BLaER1 (cell line): ENCODE results near the gene MUC5AC.
"Not testable (repeated sequence)": the region's sequence is repeated elsewhere in the genome, so short reads cannot be mapped to it uniquely, and the experiment has no call there.

Experiments used
- H3K27ac ChIP-seq: shearing (Covaris generic); formaldehyde crosslinking; 2 replicates; pipeline ENCODE4 v1.8.1; 2022
- H3K27me3 ChIP-seq: shearing (Covaris generic); formaldehyde crosslinking; 2 replicates; pipeline ENCODE4 v1.8.1; 2022
- H3K36me3 ChIP-seq: shearing (Covaris generic); formaldehyde crosslinking; 2 replicates; pipeline ENCODE4 v1.8.1; 2022
- H3K4me1 ChIP-seq: shearing (Covaris generic); formaldehyde crosslinking; 2 replicates; pipeline ENCODE4 v1.8.1; 2022
- H3K4me2 ChIP-seq: shearing (Covaris generic); formaldehyde crosslinking; 2 replicates; pipeline ENCODE4 v1.8.1; 2022
- H3K4me3 ChIP-seq: shearing (Covaris generic); formaldehyde crosslinking; 2 replicates; pipeline ENCODE4 v1.8.1; 2022
- H3K9ac ChIP-seq: shearing (Covaris generic); formaldehyde crosslinking; 2 replicates; pipeline ENCODE4 v1.8.1; 2022
- H3K9me3 ChIP-seq: shearing (Covaris generic); formaldehyde crosslinking; 2 replicates; pipeline ENCODE4 v1.8.1; 2022
- H4K20me1 ChIP-seq: shearing (Covaris generic); formaldehyde crosslinking; 2 replicates; pipeline ENCODE4 v1.8.1; 2022
- Cebpa-rat ChIP-seq: shearing (Covaris generic); IDR thresholded peaks from 2 replicates; pipeline ENCODE4 v1.8.1; 2022

MUC5AC gene

DNA sequence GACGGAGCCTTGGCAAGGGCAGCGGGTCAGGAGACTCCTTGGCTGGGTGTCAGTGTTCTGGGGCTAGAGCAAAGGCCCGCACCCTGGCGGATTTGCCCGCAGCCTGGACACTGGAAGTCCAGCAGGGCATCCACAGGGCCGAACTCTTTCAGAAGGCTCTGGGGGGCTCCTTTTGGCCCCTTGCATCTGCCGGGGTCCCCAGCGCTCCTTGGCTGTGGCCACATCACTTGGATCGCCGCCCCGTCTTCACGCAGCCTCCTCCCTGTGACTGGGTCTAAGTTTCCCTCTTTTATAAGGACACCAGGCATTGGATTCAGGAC, 20.0 kb downstream of the MUC5AC start:
- no peak overlapping the region for H3K27ac ChIP-seq
- H3K4me3 ChIP-seq: no peak overlapping the region
- no peaks in the 10 kb centered on the region for H4K20me1 ChIP-seq
- TF ChIP-seq Cebpa-rat: no peak
- H3K9me3 ChIP-seq: peaks cover 21% of the 10 kb centered on the region
- no peak overlapping the region for H3K4me2 ChIP-seq
- H3K36me3 ChIP-seq: no peaks in the 10 kb centered on the region
- no peaks in the 10 kb centered on the region for H3K4me1 ChIP-seq
- no peak overlapping the region for H3K9ac ChIP-seq
- no peaks in the 10 kb centered on the region for H3K27me3 ChIP-seq

DNA sequence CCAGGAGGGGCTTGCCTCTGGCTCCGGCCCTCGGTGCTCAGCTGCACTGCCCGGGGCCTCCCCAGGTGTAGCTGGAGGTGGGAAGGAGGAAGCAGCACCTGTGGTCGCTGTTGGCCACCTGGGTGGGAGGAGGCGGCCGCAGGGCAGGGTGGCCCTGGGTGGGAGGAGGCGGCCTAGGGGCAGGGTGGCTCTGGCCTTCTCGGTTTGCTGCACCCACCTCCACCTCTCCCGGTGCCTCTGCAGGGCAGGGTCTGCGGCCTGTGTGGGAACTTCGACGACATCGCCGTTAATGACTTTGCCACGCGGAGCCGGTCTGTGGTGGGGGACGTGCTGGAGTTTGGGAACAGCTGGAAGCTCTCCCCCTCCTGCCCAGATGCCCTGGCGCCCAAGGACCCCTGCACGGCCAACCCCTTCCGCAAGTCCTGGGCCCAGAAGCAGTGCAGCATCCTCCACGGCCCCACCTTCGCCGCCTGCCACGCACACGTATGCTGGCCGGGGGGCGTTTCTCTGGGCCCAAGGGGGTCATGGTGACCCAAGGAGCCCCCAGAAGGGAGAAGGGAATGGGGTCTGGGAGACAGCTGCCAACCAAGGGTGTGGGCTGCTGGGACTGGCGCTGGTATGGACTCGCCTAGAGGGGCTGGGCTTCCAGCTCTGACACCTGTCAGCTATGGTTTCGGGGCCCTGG, 20.6 kb downstream of the MUC5AC start:
- Histone ChIP-seq H3K4me1 (no peaks in the 10 kb centered on the region), H3K27me3 (no peaks in the 10 kb centered on the region), H3K9ac (no peak overlapping the region), H3K4me2 (no peak overlapping the region), H3K27ac (no peak overlapping the region), H4K20me1 (no peaks in the 10 kb centered on the region), H3K9me3 (peaks cover 18% of the 10 kb centered on the region), H3K36me3 (no peaks in the 10 kb centered on the region), H3K4me3 (no peak overlapping the region)
- TF ChIP-seq Cebpa-rat: no peak

DNA sequence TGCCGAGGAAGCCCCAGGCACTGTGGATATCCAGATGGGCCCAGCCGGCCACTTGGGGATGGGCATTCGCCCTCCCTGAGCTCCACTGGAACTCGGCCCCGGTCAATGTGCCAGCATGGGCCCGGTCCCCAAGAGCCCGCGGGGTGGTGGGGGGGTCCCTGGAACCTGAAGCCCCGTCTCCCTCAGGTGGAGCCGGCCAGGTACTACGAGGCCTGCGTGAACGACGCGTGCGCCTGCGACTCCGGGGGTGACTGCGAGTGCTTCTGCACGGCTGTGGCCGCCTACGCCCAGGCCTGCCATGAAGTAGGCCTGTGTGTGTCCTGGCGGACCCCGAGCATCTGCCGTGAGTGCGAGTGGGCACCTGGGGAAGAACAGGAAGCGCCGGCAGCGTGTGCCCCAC, 21.2 kb downstream of the MUC5AC start:
- Histone ChIP-seq H3K9ac (no peak overlapping the region), H3K36me3 (no peaks in the 10 kb centered on the region), H3K4me2 (no peak overlapping the region), H3K9me3 (peaks cover 12% of the 10 kb centered on the region), H3K4me1 (no peaks in the 10 kb centered on the region), H3K27ac (no peak overlapping the region), H3K27me3 (no peaks in the 10 kb centered on the region), H4K20me1 (no peaks in the 10 kb centered on the region), H3K4me3 (no peak overlapping the region)
- TF ChIP-seq Cebpa-rat: no peak

DNA sequence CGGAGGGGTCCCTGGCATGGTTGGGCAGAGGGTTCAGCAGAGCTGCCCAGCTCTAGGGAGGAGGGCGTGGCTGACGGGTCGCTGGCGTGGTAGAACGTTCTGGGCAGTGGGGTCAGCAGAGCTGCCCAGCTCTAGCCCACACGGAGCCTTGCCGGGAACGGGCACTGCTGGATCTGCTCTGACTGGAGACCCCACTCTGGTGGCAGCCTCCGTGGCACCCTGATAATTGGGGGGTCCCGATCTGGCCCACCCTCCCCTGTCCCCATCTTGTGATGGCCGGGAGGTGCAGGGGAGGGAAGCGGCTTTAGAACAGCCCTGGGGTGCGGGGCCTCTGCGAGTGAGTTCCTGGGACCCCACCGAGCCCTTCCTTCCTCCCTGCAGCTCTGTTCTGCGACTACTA, 21.9 kb downstream of the MUC5AC start:
- H3K4me2 ChIP-seq: no peak overlapping the region
- peaks cover 5% of the 10 kb centered on the region; the same call in 1 of the 2 replicates for H3K9me3 ChIP-seq
- no peaks in the 10 kb centered on the region for H3K27me3 ChIP-seq
- H3K4me1 ChIP-seq: no peaks in the 10 kb centered on the region
- TF ChIP-seq Cebpa-rat: no peak
- no peak overlapping the region for H3K4me3 ChIP-seq
- H3K36me3 ChIP-seq: no peaks in the 10 kb centered on the region
- H3K27ac ChIP-seq: no peak overlapping the region
- H3K9ac ChIP-seq: no peak overlapping the region
- no peaks in the 10 kb centered on the region for H4K20me1 ChIP-seq

DNA sequence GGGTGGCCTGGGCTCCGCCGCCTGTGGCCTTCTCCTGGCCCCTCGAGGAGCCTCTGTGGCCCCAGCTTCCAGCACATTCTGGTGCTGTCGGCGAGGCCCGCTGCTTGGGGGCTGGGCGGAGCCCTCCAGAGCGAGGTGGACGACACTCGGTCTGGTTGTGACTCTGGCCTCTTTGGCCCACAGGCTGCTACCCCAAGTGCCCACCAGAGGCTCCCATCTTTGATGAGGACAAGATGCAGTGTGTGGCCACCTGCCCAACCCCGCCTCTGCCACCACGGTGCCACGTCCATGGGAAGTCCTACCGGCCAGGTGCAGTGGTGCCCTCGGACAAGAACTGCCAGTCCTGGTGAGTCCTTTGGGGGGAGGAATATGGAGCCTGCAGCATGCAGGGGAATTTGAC, 22.4 kb downstream of the MUC5AC start:
- no peak overlapping the region for H3K9ac ChIP-seq
- H3K9me3 ChIP-seq: peaks cover 5% of the 10 kb centered on the region
- no peak overlapping the region for H3K4me3 ChIP-seq
- H3K36me3 ChIP-seq: no peaks in the 10 kb centered on the region
- no peaks in the 10 kb centered on the region for H3K27me3 ChIP-seq
- H4K20me1 ChIP-seq: no peaks in the 10 kb centered on the region
- H3K4me1 ChIP-seq: no peaks in the 10 kb centered on the region
- TF ChIP-seq Cebpa-rat: no peak
- H3K27ac ChIP-seq: no peak overlapping the region
- H3K4me2 ChIP-seq: no peak overlapping the region

DNA sequence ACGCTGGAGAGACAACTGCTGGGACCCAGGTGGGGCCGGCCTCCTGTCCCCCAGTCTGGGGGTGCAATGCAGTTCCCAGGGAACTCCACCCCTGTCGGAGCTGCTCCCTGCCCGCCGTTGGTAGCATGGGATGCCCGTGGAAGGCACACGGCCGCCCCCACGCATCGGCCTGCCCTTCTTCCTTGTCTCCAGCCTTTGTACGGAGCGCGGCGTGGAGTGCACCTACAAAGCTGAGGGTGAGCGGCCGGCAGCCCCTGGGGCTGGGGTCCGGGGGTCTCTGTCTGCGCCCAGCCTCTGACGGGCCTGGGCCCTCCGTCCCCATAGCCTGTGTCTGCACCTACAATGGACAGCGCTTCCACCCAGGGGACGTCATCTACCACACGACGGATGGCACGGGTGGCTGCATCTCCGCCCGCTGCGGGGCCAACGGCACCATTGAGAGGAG, 23.2 kb downstream of the MUC5AC start:
- H3K4me1 ChIP-seq: no peaks in the 10 kb centered on the region
- no peaks in the 10 kb centered on the region for H4K20me1 ChIP-seq
- no peak for TF ChIP-seq Cebpa-rat
- no peak overlapping the region for H3K9ac ChIP-seq
- H3K36me3 ChIP-seq: no peaks in the 10 kb centered on the region
- H3K27me3 ChIP-seq: peaks cover 2% of the 10 kb centered on the region; the same call in 1 of the 2 replicates
- H3K9me3 ChIP-seq: peaks cover 13% of the 10 kb centered on the region
- no peak overlapping the region for H3K4me3 ChIP-seq
- no peak overlapping the region for H3K27ac ChIP-seq
- H3K4me2 ChIP-seq: no peak overlapping the region

DNA sequence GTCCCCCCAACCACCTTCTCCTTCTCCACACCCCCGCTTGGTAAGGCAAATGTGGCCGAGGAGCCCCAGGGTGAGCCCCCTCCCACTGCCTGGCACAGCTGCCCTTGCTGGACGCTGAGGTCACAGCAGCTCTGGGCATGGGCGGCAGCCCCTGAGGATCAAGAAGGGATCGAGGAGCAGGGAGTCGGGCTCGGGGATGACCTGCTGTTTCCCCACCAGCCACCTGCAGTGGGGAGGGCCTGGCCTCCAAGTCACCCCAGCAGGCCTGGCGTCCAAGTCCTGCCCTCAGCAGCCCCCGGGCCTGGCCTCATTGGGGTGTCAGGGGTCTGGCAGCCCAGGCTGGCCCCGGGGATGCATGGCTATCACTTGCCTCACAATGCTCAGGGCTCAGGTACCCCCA, 23.7 kb downstream of the MUC5AC start:
- TF ChIP-seq Cebpa-rat: no peak
- Histone ChIP-seq H3K4me3 (no peak overlapping the region), H3K36me3 (no peaks in the 10 kb centered on the region), H3K27me3 (peaks cover 6% of the 10 kb centered on the region; the same call in 1 of the 2 replicates), H3K27ac (no peak overlapping the region), H4K20me1 (no peaks in the 10 kb centered on the region), H3K9me3 (peaks cover 17% of the 10 kb centered on the region), H3K4me1 (no peaks in the 10 kb centered on the region), H3K4me2 (no peak overlapping the region), H3K9ac (no peak overlapping the region)

DNA sequence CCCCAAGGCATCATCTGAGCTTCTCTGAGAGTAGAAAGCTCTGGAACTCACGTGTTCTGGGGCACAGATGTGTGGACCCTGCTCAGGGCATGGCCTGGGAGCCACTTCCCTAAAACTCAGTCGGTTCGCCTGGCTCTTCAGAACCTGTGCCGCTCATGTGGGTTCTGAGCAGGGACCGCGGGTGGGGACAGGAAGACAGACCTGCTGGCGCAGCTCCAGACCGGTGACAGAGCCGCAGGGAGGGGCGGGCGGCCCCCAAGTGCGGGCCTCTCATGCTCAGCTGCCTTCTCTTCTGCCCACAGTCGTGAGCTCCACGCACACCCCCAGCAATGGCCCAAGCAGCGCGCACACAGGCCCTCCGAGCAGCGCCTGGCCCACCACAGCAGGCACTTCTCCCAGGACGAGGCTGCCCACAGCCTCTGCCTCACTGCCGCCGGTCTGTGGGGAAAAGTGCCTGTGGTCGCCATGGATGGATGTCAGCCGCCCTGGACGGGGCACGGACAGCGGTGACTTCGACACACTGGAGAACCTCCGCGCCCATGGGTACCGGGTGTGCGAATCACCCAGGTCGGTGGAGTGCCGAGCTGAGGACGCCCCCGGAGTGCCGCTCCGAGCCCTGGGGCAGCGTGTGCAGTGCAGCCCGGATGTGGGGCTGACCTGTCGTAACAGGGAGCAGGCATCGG, 24.2 kb downstream of the MUC5AC start:
- Histone ChIP-seq H3K36me3 (no peaks in the 10 kb centered on the region), H3K4me2 (no peak overlapping the region), H4K20me1 (no peaks in the 10 kb centered on the region), H3K4me3 (no peak overlapping the region), H3K27ac (no peak overlapping the region), H3K27me3 (peaks cover 10% of the 10 kb centered on the region; the same call in 1 of the 2 replicates), H3K4me1 (no peaks in the 10 kb centered on the region), H3K9me3 (peaks cover 23% of the 10 kb centered on the region), H3K9ac (no peak overlapping the region)
- TF ChIP-seq Cebpa-rat: no peak

DNA sequence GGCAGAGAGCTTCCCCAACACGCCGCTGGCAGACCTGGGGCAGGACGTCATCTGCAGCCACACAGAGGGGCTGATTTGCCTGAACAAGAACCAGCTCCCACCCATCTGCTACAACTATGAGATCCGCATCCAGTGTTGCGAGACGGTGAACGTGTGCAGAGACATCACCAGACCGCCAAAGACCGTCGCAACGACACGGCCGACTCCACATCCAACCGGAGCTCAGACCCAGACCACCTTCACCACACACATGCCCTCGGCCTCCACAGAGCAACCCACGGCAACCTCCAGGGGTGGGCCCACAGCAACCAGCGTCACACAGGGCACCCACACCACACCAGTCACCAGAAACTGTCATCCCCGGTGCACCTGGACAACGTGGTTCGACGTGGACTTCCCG, 26.4 kb downstream of the MUC5AC start:
- not testable (repeated sequence) for H3K4me2 ChIP-seq, H4K20me1 ChIP-seq, H3K9ac ChIP-seq, H3K4me3 ChIP-seq, H3K4me1 ChIP-seq, H3K27ac ChIP-seq, H3K36me3 ChIP-seq, H3K27me3 ChIP-seq
- H3K9me3 ChIP-seq: peaks cover 41% of the 10 kb centered on the region

DNA sequence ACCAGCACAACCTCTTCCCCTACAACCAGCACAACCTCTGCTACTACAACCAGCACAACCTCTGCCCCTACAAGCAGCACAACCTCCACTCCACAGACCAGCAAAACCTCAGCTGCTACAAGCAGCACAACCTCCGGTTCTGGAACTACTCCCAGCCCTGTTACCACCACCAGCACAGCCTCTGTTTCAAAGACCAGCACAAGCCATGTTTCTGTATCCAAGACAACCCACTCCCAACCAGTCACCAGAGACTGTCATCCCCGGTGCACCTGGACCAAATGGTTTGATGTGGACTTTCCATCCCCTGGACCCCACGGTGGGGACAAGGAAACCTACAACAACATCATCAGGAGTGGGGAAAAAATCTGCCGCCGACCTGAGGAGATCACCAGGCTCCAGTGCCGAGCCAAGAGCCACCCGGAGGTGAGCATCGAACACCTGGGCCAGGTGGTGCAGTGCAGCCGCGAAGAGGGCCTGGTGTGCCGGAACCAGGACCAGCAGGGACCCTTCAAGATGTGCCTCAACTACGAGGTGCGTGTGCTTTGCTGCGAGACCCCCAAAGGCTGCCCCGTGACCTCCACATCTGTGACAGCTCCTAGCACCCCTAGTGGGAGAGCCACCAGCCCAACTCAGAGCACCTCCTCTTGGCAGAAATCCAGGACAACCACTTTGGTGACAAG, 30.8 kb downstream of the MUC5AC start:
- H3K27ac ChIP-seq, H3K4me2 ChIP-seq, H3K36me3 ChIP-seq, H3K4me1 ChIP-seq, H3K9ac ChIP-seq, H3K27me3 ChIP-seq, H4K20me1 ChIP-seq, H3K4me3 ChIP-seq: not testable (repeated sequence)
- H3K9me3 ChIP-seq: peaks cover 72% of the 10 kb centered on the region

DNA sequence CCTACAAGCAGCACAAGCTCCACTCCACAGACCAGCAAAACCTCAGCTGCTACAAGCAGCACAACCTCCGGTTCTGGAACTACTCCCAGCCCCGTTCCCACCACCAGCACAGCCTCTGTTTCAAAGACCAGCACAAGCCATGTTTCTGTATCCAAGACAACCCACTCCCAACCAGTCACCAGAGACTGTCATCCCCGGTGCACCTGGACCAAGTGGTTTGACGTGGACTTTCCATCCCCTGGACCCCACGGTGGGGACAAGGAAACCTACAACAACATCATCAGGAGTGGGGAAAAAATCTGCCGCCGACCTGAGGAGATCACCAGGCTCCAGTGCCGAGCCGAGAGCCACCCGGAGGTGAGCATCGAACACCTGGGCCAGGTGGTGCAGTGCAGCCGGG, 32.1 kb downstream of the MUC5AC start:
- H3K27me3 ChIP-seq, H3K9ac ChIP-seq, H3K36me3 ChIP-seq, H4K20me1 ChIP-seq, H3K4me1 ChIP-seq, H3K4me3 ChIP-seq, H3K27ac ChIP-seq, H3K4me2 ChIP-seq: not testable (repeated sequence)
- peaks cover 82% of the 10 kb centered on the region for H3K9me3 ChIP-seq

DNA sequence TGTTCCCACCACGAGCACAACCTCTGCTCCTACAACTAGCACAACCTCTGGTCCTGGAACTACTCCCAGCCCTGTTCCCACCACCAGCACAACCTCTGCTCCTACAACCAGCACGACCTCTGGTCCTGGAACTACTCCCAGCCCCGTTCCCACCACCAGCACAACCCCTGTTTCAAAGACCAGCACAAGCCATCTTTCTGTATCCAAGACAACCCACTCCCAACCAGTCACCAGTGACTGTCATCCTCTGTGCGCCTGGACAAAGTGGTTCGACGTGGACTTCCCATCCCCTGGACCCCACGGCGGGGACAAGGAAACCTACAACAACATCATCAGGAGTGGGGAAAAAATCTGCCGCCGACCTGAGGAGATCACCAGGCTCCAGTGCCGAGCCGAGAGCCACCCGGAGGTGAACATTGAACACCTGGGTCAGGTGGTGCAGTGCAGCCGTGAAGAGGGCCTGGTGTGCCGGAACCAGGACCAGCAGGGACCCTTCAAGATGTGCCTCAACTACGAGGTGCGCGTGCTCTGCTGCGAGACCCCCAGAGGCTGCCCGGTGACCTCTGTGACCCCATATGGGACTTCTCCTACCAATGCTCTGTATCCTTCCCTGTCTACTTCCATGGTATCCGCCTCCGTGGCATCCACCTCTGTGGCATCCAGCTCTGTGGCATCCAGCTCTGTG, 34.2 kb downstream of the MUC5AC start:
- H3K9me3 ChIP-seq: peaks cover 61% of the 10 kb centered on the region
- H3K27ac ChIP-seq, H3K9ac ChIP-seq, H3K4me2 ChIP-seq, H3K36me3 ChIP-seq, H4K20me1 ChIP-seq, H3K4me3 ChIP-seq, H3K27me3 ChIP-seq, H3K4me1 ChIP-seq: not testable (repeated sequence)
